NCI-H146 treated with DMSO at 0.1 percent for 48 hours (cell line): ENCODE results near the gene IL22RA2.
"Not testable (repeated sequence)": the region's sequence is repeated elsewhere in the genome, so short reads cannot be mapped to it uniquely, and the experiment has no call there.

Source experiments
- DNase-seq: peaks from one replicate; lab custom pipeline; 2025; ENCODE audit not compliant: unreplicated experiment; lab: John Stamatoyannopoulos, UW

The IL22RA2 gene

GRCh38 chr6:137173501-137173900 is at the start of gene IL22RA2:
Gene IL22RA2, minus strand, starts transcription at chr6:137173644. Its CDS starts 11,895 bp downstream, at chr6:137161749.
- DNase-seq = no peak

GRCh38 chr6:137222381-137222780 is 48.9 kb upstream of the IL22RA2 start:
- no peak for DNase-seq

GRCh38 chr6:137219664-137220252 is 46.3 kb upstream of the IL22RA2 start:
- DNase-seq = no peak

GRCh38 chr6:137218917-137219663 is 45.6 kb upstream of the IL22RA2 start, which contains the start of gene IFNGR1:
Gene IFNGR1, minus strand, starts transcription at chr6:137219385. Its CDS starts 58 bp downstream, at chr6:137219327.
- DNase-seq = peak; percentile 87

GRCh38 chr6:137218473-137218916 is 45.1 kb upstream of the IL22RA2 start:
- peak; percentile 58 for DNase-seq

GRCh38 chr6:137217801-137218472 is 44.5 kb upstream of the IL22RA2 start:
- no peak for DNase-seq

GRCh38 chr6:137216875-137217553 is 43.6 kb upstream of the IL22RA2 start:
- peak; percentile 45 for DNase-seq

GRCh38 chr6:137216106-137216505 is 42.7 kb upstream of the IL22RA2 start:
- DNase-seq = no peak

GRCh38 chr6:137215630-137216029 is 42.2 kb upstream of the IL22RA2 start:
- DNase-seq = not testable (repeated sequence)

- DNase-seq = no peak
These were observed 41.5 kb upstream of the IL22RA2 start for GRCh38 chr6:137214931-137215330.

- DNase-seq = no peak
These were observed 40.4 kb upstream of the IL22RA2 start for GRCh38 chr6:137213813-137214212.

GRCh38 chr6:137213331-137213740 is 39.9 kb upstream of the IL22RA2 start:
- no peak for DNase-seq

GRCh38 chr6:137211910-137212309 is 38.5 kb upstream of the IL22RA2 start:
- no peak for DNase-seq

GRCh38 chr6:137210903-137211302 is 37.5 kb upstream of the IL22RA2 start:
- no peak for DNase-seq

GRCh38 chr6:137208279-137208678 is 34.8 kb upstream of the IL22RA2 start:
- DNase-seq = no peak

GRCh38 chr6:137207457-137207856 is 34.0 kb upstream of the IL22RA2 start:
- not testable (repeated sequence) for DNase-seq

- DNase-seq = no peak
These were observed 33.1 kb upstream of the IL22RA2 start for GRCh38 chr6:137206577-137206976.

- no peak for DNase-seq
These were observed 29.8 kb upstream of the IL22RA2 start for GRCh38 chr6:137203256-137203655.

GRCh38 chr6:137202078-137202477 is 28.6 kb upstream of the IL22RA2 start:
- no peak for DNase-seq

GRCh38 chr6:137201006-137201405 is 27.6 kb upstream of the IL22RA2 start:
- DNase-seq = no peak

GRCh38 chr6:137200288-137200687 is 26.8 kb upstream of the IL22RA2 start:
- no peak for DNase-seq
